HL-60 (cell line): Measurements from ENCODE around the gene RWDD2A.

Experiments used
- CTCF ChIP-seq: IDR thresholded peaks from one replicate; pipeline ENCODE4 v1.5.1; 2011; ENCODE audit warnings: low read length, control low read depth, inconsistent platforms; ENCODE audit not compliant: insufficient read depth
- GABPA ChIP-seq: IDR thresholded peaks from 2 replicates; pipeline ENCODE4 v1.6.1; 2012; ENCODE audit warnings: low read depth
- POLR2AphosphoS5 ChIP-seq: IDR thresholded peaks from 2 replicates; pipeline ENCODE4 v1.6.1; 2012; ENCODE audit warnings: low read depth
- REST ChIP-seq: IDR thresholded peaks from 2 replicates; pipeline ENCODE4 v1.6.1; 2012; ENCODE audit warnings: low read depth; ENCODE audit not compliant: insufficient replicate concordance
- SPI1 ChIP-seq: IDR thresholded peaks from 2 replicates; pipeline ENCODE4 v1.6.1; 2012; ENCODE audit warnings: low read depth, mild to moderate bottlenecking, borderline replicate concordance

- TF ChIP-seq CTCF (no peak), POLR2AphosphoS5 (no peak), GABPA (no peak), REST (no peak), SPI1 (no peak)
Observed at GRCh38 chr6:83180426-83180950, 12.7 kb upstream of the RWDD2A start.
